HG03066 (cell line): Measurements from ENCODE around the gene DLEU7.

Experiments
- ATAC-seq: cut with Tn5 transposase; IDR thresholded peaks from one replicate; pipeline ENCODE4 v1.9.1; 2021; ENCODE audit warnings: low read depth; ENCODE audit not compliant: unreplicated experiment

Gene DLEU7

GRCh38 chr13:50844084-50844875 lies 788 bp upstream of the DLEU7 start:
- no peak for ATAC-seq

GRCh38 chr13:50842990-50843256 lies 569 bp downstream of the DLEU7 start:
- no peak for ATAC-seq

- no peak for ATAC-seq
Measured at GRCh38 chr13:50842251-50842989, 1.1 kb downstream of the DLEU7 start.

DNA sequence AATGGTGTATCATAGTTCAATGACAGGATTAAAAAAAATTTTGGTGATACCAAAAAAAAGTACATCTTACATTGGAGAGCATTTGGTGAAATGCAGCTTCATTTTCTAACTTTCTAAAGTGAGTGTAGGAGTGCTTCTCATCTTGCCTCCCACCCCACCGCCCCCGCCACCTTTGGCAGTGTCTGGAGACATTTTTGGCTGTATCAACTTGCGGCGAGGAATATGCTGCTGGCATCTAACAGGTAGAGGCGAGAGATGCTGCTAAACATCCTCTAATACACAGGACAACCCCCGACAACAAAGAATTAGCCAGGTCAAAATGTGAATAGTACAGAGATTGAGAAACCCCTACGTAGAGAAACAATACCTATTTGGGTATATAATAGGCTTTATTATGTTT lies 1.7 kb downstream of the DLEU7 start:
- ATAC-seq = no peak

DNA sequence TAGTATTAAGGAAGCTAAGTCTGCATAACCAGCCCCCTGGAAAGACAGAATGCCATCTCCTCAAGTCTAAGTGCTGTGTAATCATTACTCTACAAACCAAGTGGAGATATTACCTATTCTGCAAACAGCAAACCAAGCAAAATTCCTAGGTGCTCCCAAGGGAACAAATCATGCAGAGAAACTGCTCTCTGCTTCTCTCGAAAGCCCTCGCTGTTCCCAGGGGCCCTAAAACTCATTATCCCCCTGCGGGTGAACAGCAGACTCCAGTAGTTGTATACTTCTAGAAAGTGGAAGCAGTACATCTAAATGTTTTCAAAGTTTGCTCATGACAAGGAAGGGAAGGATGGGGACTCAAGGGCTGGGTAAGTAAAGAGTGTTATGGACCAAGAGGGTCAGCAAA lies 3.2 kb downstream of the DLEU7 start:
- ATAC-seq = no peak

DNA sequence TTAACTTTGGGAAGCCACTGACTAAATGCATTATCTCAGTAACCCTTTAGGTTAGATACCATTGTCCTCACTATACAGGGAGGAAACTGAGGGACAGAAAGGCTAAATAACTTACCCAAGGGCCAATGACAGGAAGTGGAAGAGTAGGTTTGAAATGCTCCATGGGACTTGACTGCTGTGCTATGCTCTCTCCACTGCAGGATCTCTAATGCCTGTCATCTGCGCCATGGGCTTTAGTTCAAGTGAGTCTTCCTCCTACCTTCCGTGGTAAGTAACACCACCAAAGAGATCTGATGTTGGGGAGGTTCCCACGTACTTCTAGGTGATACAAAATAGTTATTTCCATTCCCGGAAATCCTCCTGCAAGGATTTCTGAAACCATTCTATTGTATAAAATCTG lies 3.7 kb downstream of the DLEU7 start:
- ATAC-seq = no peak

DNA sequence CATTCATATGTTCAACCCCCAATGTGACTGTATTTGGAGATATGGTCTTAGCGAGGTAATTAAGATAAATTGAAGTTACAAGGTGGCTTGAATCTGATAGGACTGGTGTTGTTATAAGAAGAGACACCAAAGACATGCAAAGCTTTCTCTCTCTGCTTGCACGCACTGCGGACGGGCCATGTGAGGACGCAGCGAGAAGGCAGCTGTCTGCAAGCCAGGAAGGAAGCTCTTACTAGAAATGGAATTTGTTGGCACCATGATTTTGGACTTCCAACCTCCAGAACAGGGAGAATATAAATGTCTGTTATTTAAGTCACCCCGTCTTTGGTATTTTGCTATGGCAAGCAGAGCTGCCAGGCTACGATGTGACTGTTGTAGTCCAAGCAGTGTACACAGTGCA lies 4.8 kb downstream of the DLEU7 start:
- ATAC-seq = no peak

GRCh38 chr13:50838031-50838430 lies 5.5 kb downstream of the DLEU7 start:
- ATAC-seq = no peak

DNA sequence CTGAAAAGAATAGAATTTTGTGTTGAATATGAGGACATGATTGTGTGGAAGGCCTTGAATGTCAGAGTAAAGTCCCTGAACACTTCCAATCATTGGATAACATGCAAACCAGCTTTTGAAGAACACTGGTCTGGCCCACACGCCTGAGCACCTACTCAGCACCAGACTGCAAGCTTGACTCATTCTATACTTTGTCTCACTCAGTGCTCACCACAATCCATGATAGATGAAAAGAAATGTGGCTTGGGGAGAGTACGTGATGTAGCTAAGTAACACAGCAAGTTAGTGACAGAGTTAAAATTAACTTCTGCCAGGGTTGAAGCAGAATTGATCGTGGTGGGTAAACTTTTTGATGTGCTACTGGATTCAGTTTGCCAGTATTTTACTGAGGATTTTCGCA lies 12.0 kb downstream of the DLEU7 start:
- no peak for ATAC-seq

GRCh38 chr13:50829896-50830295 lies 13.6 kb downstream of the DLEU7 start:
- ATAC-seq = no peak

GRCh38 chr13:50829226-50829625 lies 14.3 kb downstream of the DLEU7 start:
- no peak for ATAC-seq

GRCh38 chr13:50826035-50826434 lies 17.5 kb downstream of the DLEU7 start:
- no peak for ATAC-seq

- no peak for ATAC-seq
Measured at GRCh38 chr13:50812242-50812641, 31.2 kb downstream of the DLEU7 start.

GRCh38 chr13:50810998-50811397 lies 32.5 kb downstream of the DLEU7 start:
- peak; percentile 98 for ATAC-seq

GRCh38 chr13:50810468-50810867 lies 33.0 kb downstream of the DLEU7 start:
- no peak for ATAC-seq

DNA sequence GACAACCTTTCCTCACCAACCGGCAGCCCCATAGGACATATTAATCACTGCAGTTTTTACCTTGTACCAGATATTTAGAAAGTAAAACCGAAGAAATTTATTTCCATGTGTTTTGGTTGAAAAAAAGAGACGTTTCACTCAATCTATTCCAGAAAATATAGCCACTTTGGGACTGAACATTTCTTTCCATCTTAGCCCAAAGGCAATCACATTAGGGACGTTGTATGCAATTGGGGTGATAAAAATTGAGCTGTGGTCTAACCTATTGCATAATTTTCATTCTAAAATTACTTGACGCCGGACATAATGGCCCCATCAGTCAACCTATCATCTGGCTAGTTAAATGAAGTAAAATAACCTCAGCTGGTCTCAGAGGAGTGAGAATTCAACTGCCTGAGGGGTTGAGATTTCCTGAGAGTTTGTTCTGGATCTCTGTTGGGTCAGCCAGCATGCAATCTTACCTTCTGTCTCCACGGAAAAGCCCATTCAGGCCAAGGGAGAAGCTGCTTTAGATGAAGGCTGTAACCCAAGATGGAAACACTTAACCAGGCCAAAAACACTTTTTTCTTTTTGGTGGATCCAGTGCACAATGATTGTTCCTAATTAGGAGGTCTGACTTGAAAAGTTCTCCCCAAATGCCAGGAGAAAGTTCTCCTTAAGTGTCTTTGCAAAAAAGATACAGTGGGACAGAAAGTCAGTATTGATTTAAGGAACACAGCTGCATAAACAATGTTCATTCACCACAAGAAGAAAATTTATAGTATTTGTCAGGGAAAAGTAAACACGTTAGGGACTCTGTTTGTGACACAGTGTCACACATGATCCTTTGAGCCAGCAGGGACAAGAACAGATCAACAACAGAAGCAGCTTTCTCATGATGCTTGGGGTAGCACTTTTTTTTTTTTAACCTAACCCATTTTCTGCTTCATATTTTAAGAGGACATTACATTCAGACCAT lies 34.1 kb downstream of the DLEU7 start:
- ATAC-seq = no peak

DNA sequence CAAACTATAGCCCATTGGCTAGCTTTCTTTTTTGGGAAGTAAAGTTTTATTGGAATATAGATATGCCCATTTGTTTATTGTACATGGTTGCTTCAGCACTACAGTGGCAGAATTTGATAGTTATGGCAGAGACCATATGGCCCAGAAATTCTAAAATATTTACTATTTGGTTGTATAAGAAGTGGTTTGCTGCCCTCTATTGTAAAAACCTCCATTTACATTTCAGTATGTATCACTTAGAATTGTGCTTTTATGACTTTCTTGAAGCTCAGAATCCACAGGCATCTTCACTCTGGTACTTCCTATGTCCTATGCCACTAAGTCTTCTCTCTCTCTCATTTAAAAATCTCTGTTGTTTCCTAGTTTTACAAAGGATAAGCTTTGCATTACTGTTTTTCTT lies 37.7 kb downstream of the DLEU7 start:
- no peak for ATAC-seq

DNA sequence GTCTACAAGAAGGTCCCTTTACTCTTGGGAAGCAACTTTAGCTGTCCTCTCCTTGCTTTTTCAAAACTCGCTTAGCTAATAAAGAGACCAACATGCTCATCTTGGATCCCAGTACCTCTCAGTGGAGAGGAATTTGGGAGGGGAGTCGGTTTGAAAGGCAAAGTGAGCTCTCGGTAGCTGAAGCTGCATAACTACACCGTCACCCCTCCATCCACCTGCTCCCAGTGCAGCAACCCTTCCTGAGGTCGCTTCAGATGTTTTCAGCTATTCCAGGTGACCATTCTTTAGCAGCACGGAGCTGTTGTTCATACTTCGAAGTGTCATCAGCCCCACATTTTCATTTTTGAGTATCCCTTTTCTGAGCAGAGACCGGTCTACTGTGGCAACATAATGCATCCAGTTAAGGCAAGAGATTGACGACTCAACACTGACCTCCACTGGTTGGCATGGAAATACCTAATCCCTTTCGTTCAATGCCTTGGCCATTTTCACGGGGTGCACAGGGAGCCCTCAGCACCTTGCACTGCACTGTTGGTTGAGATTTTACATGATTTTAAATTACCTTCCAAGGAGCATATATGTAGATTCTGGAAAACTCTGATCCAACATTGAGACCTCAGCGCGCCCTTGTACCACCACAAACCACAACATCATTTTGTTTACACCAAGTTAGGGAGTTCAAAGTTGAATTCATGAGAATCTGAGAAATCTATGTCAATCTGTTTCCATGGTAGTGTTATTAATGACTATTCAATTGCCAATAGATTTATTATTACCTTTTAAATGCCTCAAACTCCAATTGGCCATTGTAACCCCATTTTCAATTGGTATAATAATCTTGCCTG lies 42.2 kb downstream of the DLEU7 start:
- ATAC-seq = no peak

DNA sequence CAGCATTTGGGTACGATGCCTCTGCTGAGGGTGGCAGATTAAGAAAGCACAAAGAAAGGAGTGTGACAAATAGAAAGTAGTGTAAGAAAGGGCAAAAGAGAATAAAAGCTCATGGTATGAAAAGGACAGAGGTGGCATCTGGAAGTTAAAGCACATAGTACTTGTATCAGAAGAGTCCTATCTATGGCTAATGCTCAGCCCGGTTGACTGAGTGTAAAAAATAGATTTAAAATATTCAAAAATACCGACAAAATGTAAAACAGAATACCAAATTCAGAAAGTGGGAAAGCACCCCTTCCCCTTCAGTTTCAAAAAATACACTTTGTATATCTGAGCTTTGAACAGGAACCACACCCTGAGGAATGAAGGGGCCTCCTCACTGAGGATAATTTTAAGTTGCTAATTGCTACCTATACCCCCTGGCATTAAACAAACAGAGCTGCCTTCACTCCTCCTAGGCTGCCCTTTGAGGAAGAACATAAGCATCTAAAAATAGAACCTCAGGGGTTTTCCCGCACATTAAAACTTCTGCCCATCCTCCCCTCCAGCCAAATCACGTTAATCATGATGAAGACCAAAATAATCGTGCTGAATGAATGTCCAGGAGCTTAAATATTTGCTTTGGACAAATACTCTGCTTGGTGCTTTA lies 43.3 kb downstream of the DLEU7 start:
- ATAC-seq = no peak

DNA sequence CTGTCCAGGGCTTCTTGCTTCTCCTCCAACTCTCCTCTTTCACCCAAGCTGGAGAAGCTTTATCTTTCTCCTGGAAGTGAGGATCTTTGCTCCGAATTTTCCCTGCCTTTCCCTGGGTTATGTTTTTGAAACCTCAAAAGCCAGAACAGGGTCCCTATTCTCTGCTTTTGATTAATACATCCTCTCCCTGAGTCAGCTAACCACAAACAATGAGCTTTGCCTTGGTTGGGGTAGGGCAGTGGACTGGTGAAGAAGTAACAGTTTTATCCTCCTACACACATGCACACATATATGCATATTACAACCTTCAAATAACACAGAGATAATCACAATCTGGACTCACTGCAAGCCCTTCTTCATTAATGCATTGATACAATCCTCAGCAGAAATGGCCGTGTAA lies 44.6 kb downstream of the DLEU7 start:
- ATAC-seq = no peak
